Fibroblast of skin of abdomen (primary cell): ENCODE measurements around the gene FAM237B. TPM values are rescaled to one million over a fixed set of nuclear protein-coding genes. Genes with fewer than 3 reads are reported as not detected.
"Not testable (repeated sequence)": the region's sequence is repeated elsewhere in the genome, so short reads cannot be mapped to it uniquely, and the experiment has no call there.

Source experiments
- DNase-seq: peaks from one replicate; pipeline ENCODE4 v3.0.0-alpha.2; 2013
- polyA plus RNA-seq, 2 experiments: library from polyadenylated mRNA; unstranded; fragments of 120-200 nt; gene quantifications; one replicate each; pipeline ENCODE4 v1.2.1, GENCODE V29; 2013; ENCODE audit not compliant: insufficient read length in 2 of 2

Gene FAM237B
- not detected for polyA plus RNA-seq (2013, experiment 1 of 2; ENCODE audit: insufficient read length)
- not detected for polyA plus RNA-seq (2013, experiment 2 of 2; ENCODE audit: insufficient read length)

DNA sequence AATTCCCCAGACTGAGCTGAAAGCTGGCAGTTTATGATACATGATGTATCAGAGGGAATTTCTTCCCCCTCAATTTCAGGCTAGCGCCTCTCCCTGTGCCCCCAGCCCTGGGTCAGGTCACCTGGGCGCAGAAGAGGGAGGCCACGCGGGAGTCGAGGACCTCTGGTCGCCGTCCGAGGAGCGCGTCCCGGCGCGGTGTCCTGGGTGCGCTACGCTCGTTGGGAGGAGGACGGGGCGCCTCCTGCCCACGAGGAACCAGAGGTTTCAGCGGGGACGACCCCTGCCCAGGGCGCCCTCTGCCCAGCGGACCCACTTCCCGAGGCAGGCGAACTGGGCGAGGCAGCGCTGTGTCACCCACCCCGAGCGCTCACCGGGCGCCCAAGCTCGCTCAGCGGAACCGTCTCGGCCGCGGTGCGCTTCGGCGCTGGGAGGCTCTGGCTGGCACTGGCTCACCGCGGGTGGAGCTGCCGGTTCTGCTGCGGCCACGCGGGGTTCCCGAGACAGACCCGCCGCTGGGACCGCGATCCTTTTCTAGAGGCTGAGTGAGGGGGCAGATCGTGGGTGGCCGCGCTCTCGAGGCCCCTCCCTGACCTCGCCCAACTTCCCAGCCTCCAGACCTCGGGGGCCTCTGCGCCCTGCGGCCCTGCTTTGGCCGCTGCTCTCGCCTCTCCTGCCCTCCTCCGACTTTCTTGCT is at the start of gene FAM237B:
TSS of gene FAM237B (minus strand) at position 504 of the 694 bp plus-strand sequence. CDS start 1,556 bp downstream, outside the sequence.
- peak; percentile 19 for DNase-seq

GRCh38 chr7:90351987-90352386 is 30.9 kb upstream of the FAM237B start:
- no peak for DNase-seq

DNA sequence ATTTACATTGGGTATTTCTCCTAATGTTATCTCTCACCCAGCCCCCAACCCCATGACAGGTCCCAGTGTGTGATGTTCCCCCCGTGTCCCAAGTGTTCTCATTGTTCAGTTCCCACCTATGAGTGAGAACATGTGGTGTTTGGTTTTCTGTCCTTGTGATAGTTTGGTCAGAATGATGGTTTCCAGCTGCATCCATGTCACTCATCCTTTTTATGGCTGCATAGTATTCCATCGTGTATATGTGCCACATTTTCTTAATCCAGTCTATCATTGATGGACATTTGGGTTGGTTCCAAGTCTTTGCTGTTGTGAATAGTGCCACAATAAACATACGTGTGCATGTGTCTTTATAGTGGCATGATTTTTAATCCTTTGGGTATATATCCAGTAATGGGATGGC is 28.9 kb upstream of the FAM237B start:
- not testable (repeated sequence) for DNase-seq

- DNase-seq = no peak
These were observed 28.2 kb upstream of the FAM237B start for GRCh38 chr7:90349305-90349704.

DNA sequence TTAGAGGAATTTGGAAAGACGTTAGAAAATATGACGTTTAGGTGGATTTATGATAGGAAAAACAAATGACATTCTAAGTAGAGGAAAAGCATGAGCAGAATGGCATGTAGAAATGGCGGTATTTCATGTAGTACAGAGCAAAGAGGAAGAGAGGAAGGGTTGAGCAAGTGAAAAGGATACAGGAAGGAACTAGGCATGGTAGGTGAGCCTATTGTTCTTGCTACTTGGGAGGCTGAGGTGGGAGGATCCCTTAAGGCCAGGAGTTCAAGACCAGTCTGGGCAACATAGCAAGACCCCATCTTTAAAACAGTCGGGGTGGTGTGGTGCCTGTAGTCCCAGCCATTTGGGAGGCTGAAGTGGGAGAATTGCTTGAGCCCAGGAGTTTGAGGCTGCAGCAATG is 26.7 kb upstream of the FAM237B start:
- no peak for DNase-seq

GRCh38 chr7:90346336-90347125 is 25.4 kb upstream of the FAM237B start, which contains the start of gene GTPBP10:
Gene GTPBP10 (plus strand): TSS chr7:90346716. CDS start chr7:90346742, 26 bp downstream.
- DNase-seq = peak; percentile 95

DNA sequence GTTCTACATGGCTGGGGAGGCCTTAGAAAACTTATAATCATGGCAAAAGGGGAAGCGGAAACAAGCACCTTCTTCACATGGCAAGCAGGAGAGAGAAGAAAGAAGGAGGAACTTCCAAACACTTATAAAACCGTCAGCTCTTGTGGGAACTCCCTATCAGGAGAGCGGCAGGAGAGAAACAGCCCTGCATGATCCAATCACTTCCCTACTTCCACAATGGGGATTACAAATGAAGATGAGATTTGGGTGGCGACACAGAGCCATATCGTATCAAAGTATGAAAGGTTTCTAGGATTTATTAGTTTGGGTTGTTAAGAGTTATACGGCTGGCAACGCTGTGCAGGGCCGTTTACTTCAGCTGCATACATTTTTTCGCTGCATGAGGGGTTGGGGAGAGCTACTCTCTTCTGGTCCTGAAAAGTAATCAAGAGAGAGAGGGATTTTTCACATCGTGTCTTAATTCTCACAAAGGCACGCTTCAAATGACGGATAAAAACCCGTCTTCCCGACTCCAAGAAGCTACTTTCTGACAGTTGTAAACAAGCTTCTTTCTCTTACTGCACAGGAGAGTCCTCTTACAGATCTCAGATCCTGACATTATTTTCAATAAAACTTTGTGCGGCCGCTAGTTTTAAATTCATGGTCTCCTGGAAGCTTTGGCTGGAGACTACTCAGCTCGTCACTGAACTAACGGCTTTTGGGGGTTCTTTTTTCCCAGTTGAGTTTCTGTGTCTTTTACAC is 24.7 kb upstream of the FAM237B start:
- peak; percentile 41 for DNase-seq

- no peak for DNase-seq
These were observed 23.9 kb upstream of the FAM237B start for GRCh38 chr7:90345016-90345415.

GRCh38 chr7:90337106-90337505 is 16.0 kb upstream of the FAM237B start:
- DNase-seq = peak; percentile 12

- not testable (repeated sequence) for DNase-seq
These were observed 13.8 kb upstream of the FAM237B start for GRCh38 chr7:90334926-90335325.

DNA sequence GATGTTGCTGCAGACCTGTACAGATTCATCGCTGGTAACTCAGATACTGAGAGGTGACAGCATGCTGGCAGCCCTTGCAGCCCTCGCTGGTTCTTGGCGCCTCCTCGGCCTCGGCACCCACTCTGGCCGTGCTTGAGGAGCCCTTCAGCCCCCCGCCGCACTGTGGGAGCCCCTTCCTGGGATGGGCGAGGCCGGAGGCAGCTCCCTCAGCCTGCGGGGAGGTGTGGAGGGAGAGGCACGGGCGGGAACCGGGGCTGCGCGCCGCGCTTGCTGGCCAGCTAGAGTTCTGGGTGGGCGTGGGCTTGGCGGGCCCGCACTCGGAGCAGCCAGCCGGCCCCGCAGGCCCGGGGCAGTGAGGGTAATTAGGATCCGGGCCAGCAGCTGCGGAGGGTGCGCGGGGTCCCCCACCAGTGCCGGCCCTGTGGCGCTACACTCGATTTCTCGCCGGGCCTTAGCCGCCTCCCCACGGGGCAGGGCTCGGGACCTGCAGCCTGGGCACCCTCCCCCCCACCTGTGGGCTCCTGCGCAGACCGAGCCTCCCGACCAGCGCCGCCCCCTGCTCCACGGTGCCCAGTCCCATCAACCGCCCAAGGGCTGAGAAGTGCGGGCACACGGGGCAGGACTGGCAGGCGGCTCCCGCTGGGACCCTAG is 13.2 kb upstream of the FAM237B start:
- DNase-seq = no peak

DNA sequence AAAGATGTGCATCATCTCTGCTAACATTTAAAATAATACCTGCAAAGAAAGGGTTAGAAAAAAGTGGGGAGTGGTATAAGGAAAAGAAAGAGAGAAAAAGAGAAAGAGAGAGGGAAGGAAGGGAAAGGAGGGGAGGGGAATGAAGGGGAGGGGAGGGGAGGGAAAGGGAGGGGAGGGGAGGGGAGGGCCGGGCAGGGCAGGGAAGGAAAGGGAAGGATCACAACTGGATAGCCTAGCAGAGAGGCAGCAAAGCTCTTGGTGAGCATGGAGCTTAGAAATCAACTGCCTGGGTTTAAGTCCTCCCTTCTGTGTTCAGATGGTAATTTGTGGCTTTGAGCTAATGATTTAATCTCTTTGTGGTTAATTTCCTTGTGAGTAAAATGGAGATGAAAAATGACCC is 5.4 kb upstream of the FAM237B start:
- no peak for DNase-seq

DNA sequence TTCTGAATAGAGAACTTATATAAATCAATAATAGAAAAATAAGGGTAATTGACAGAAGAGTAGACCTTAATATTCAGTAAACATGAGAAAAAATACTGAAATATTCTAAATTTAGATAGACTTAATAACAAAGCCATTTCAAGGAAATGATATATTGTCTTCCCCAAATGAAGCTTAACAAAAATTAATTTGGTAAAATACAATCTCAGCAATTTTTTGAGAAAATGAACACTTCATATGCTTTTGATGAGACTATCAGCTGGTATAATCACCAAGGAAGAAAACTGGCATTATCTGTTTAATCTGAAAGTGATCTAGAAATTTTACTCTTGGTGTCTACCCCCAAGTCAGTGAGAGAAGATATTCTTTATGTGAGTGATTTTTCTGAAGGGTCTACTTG is 1.7 kb upstream of the FAM237B start:
- no peak for DNase-seq

GRCh38 chr7:90320418-90320800 is 695 bp downstream of the FAM237B start:
- DNase-seq = no peak

- DNase-seq = no peak
These were observed 1.1 kb downstream of the FAM237B start for GRCh38 chr7:90320014-90320413.

DNA sequence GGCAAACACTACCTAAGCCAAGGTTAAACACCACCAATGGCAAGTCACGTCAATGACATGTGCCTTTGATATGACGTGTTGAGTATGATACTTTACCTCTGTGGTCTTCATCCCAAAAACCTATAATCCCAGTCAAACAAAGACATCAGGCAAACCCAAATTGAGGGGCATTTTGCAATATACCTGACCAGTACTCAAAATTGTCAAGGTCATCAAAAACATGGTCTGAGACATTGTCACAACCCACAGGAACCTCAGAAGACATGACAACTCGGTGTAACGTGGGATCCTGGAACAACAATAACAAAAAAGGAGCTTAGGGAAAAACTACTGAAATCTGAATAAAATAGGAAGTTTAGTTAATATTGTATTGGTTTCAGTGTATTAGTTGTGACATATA is 7.2 kb downstream of the FAM237B start:
- DNase-seq = no peak

- DNase-seq = peak; percentile 4
These were observed 8.4 kb downstream of the FAM237B start for GRCh38 chr7:90312745-90313144.

- DNase-seq = no peak
These were observed 9.9 kb downstream of the FAM237B start for GRCh38 chr7:90311175-90311574.

DNA sequence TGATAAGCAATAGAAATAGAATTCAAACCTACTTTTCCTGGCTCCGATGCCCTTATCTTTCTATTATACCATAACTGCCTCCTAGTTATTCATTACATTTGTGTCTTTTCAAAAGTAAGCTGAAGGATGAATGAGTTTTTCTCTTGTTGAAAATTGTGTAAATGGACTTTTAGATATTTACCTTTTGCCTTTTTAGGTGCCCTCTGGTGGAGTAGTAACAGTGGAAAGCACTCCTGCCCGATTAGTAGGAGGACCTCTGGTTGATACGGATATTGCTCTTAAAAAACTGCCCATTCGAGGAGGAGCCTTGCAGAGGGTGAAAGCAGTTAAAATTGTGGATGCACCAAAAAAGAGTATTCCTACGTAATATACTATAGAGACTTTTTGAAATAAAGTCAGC is 11.2 kb downstream of the FAM237B start:
- DNase-seq = no peak

- no peak for DNase-seq
These were observed 17.9 kb downstream of the FAM237B start for GRCh38 chr7:90303241-90303640.

GRCh38 chr7:90298145-90299038 is 22.7 kb downstream of the FAM237B start:
- peak; percentile 68 for DNase-seq
